Endothelial cell (in vitro differentiated cells): ENCODE measurements around the gene ACMSD. TPM values are rescaled to one million over a fixed set of nuclear protein-coding genes. Genes with fewer than 3 reads are reported as not detected.

Experiments
- DNase-seq: peaks from one replicate; pipeline ENCODE4 v3.0.0; 2021; ENCODE audit warnings: low spot score
- H3K27ac Mint-ChIP-seq: one replicate; pipeline ENCODE4 v1.8.0; 2021; ENCODE audit warnings: mixed read lengths, inconsistent platforms; ENCODE audit not compliant: unreplicated experiment
- H3K27me3 Mint-ChIP-seq: one replicate; pipeline ENCODE4 v1.8.0; 2021; ENCODE audit warnings: mild to moderate bottlenecking, moderate library complexity, mixed read lengths, inconsistent platforms; ENCODE audit not compliant: unreplicated experiment
- H3K36me3 Mint-ChIP-seq: one replicate; pipeline ENCODE4 v1.8.0; 2021; ENCODE audit warnings: mild to moderate bottlenecking, low read depth, mixed read lengths, inconsistent platforms; ENCODE audit not compliant: unreplicated experiment
- H3K4me1 Mint-ChIP-seq: one replicate; pipeline ENCODE4 v1.8.0; 2021; ENCODE audit warnings: mild to moderate bottlenecking, mixed read lengths, inconsistent platforms; ENCODE audit not compliant: unreplicated experiment
- H3K4me3 Mint-ChIP-seq: one replicate; pipeline ENCODE4 v1.8.0; 2021; ENCODE audit warnings: mild to moderate bottlenecking, mixed read lengths, inconsistent platforms; ENCODE audit not compliant: unreplicated experiment
- H3K9me3 Mint-ChIP-seq: one replicate; pipeline ENCODE4 v1.8.0; 2021; ENCODE audit warnings: mixed read lengths, inconsistent platforms; ENCODE audit not compliant: unreplicated experiment
- CTCF ChIP-seq: fragments of 200-600 bp; sonication (generic); IDR thresholded peaks from one replicate; pipeline ENCODE4 v1.5.0; 2021; ENCODE audit warnings: antibody characterized with exemption; ENCODE audit not compliant: unreplicated experiment
- total RNA-seq: library from RNA; stranded (reverse); fragmentation: NEBNext Ultra II Directional; extraction: Animal tissue kit (Norgen Biotek cat#: 25700); gene quantifications from one replicate; pipeline ENCODE4 v1.2.1, GENCODE V29; 2021; ENCODE audit not compliant: unreplicated experiment

ACMSD gene
- total RNA-seq, 1 donor from 2014 or later: not detected

DNA sequence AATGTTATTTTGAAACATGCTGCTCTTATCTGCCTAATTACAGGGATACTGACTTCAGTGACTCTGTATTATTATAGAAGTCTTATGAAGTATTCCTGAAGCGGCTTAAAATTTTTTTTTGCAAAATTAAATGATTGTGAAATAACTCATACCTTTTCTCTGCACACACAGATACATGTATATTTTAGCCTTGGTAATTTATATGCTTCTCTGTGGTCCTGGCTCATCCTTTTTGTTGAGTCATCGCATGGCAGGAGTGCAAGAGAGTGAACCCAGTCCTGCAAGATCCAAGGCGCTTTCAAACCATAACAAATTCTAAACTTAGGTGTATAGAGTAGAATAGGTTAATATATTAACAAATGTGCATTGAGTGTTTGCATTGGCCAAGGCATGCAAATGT, 88.8 kb downstream of the ACMSD start:
- Mint-ChIP-seq H3K9me3 (no peaks in the 10 kb centered on the region), H3K4me1 (peaks cover 11% of the 10 kb centered on the region), H3K36me3 (peaks cover 8% of the 10 kb centered on the region), H3K27me3 (peaks cover 2% of the 10 kb centered on the region), H3K4me3 (no peak overlapping the region), H3K27ac (peak overlapping the region; percentile 42)
- no peak for DNase-seq
- TF ChIP-seq CTCF: no peak

GRCh38 chr2:134932864-134933526, 94.6 kb downstream of the ACMSD start:
- H3K4me1 Mint-ChIP-seq: peaks cover 8% of the 10 kb centered on the region
- no peak overlapping the region for H3K27ac Mint-ChIP-seq
- no peaks in the 10 kb centered on the region for H3K27me3 Mint-ChIP-seq
- TF ChIP-seq CTCF: no peak
- no peak for DNase-seq
- no peak overlapping the region for H3K4me3 Mint-ChIP-seq
- no peaks in the 10 kb centered on the region for H3K36me3 Mint-ChIP-seq
- H3K9me3 Mint-ChIP-seq: no peaks in the 10 kb centered on the region

DNA sequence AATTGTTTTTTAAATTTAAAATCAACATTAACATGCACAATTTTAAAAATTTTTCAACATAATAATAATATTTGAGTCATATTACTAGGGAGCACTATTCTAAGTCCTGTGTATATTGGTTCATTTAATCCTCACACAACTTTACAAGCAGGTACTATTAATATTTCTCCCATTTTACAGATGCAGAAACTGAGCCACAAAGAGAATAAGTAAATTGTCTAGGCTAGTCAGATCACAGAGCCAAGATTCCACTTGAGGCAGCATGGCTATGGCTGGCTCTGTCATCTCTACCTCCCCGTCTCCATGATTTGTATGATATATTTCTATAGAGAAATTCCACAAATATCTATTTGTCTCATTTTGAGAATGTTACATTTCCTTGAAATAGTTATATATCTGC, 95.3 kb downstream of the ACMSD start:
- no peak for DNase-seq
- TF ChIP-seq CTCF: no peak
- H3K36me3 Mint-ChIP-seq: peaks cover 6% of the 10 kb centered on the region
- no peak overlapping the region for H3K4me3 Mint-ChIP-seq
- H3K27ac Mint-ChIP-seq: no peak overlapping the region
- H3K27me3 Mint-ChIP-seq: no peaks in the 10 kb centered on the region
- peaks cover 8% of the 10 kb centered on the region for H3K4me1 Mint-ChIP-seq
- no peaks in the 10 kb centered on the region for H3K9me3 Mint-ChIP-seq

GRCh38 chr2:134934150-134934549, 95.7 kb downstream of the ACMSD start:
- no peak overlapping the region for H3K27ac Mint-ChIP-seq
- H3K36me3 Mint-ChIP-seq: peaks cover 6% of the 10 kb centered on the region
- no peak overlapping the region for H3K4me3 Mint-ChIP-seq
- H3K4me1 Mint-ChIP-seq: peaks cover 8% of the 10 kb centered on the region
- no peaks in the 10 kb centered on the region for H3K27me3 Mint-ChIP-seq
- H3K9me3 Mint-ChIP-seq: no peaks in the 10 kb centered on the region
- TF ChIP-seq CTCF: no peak
- DNase-seq: no peak

- H3K27ac Mint-ChIP-seq: no peak overlapping the region
- no peaks in the 10 kb centered on the region for H3K27me3 Mint-ChIP-seq
- no peak overlapping the region for H3K4me3 Mint-ChIP-seq
- DNase-seq: no peak
- H3K4me1 Mint-ChIP-seq: peaks cover 8% of the 10 kb centered on the region
- no peaks in the 10 kb centered on the region for H3K9me3 Mint-ChIP-seq
- H3K36me3 Mint-ChIP-seq: peaks cover 7% of the 10 kb centered on the region
- no peak for TF ChIP-seq CTCF
Observed at GRCh38 chr2:134934641-134935040, 96.2 kb downstream of the ACMSD start.
